GM20000 (cell line): ENCODE measurements around the gene WFIKKN1.

Experiments
- DNase-seq: peaks from one replicate; pipeline ENCODE4 v3.0.0; 2012; ENCODE audit warnings: low spot score
- TF ChIP-seq, protein P1 (sequence below): IDR thresholded peaks from 2 replicates; pipeline ENCODE4 v1.5.1; 2012; ENCODE audit warnings: mild to moderate bottlenecking, control low read depth; ENCODE audit errors: extremely low read depth, missing control alignments

The WFIKKN1 gene

GRCh38 chr16:674968-675883, 44.4 kb downstream of the WFIKKN1 start, which contains the start of gene RHBDL1:
TSS of gene RHBDL1 (plus strand) at chr16:675671. CDS start at chr16:675791, 120 bp downstream.
- TF ChIP-seq, protein P1, sequence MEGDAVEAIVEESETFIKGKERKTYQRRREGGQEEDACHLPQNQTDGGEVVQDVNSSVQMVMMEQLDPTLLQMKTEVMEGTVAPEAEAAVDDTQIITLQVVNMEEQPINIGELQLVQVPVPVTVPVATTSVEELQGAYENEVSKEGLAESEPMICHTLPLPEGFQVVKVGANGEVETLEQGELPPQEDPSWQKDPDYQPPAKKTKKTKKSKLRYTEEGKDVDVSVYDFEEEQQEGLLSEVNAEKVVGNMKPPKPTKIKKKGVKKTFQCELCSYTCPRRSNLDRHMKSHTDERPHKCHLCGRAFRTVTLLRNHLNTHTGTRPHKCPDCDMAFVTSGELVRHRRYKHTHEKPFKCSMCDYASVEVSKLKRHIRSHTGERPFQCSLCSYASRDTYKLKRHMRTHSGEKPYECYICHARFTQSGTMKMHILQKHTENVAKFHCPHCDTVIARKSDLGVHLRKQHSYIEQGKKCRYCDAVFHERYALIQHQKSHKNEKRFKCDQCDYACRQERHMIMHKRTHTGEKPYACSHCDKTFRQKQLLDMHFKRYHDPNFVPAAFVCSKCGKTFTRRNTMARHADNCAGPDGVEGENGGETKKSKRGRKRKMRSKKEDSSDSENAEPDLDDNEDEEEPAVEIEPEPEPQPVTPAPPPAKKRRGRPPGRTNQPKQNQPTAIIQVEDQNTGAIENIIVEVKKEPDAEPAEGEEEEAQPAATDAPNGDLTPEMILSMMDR: no peak
- DNase-seq: no peak

- TF ChIP-seq, protein P1: no peak
- no peak for DNase-seq
Measured at GRCh38 chr16:675884-676564, 45.2 kb downstream of the WFIKKN1 start.

DNA sequence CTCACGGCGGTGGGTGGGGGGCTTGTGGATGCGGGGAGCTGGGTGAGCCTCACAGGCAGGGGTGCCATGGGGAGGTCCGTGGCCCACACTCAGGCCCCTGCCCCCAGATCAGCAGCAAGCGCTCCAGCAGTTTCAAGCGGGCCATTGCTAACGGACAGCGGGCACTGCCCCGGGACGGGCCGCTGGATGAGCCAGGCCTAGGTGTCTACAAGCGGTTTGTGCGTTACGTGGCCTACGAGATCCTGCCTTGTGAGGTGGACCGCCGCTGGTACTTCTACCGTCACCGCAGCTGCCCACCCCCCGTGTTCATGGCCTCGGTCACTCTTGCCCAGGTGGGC, 45.7 kb downstream of the WFIKKN1 start:
- TF ChIP-seq, protein P1: no peak
- DNase-seq: no peak

- DNase-seq: no peak
Measured at GRCh38 chr16:676913-677312, 46.1 kb downstream of the WFIKKN1 start.

GRCh38 chr16:677316-678190, 46.8 kb downstream of the WFIKKN1 start:
- TF ChIP-seq, protein P1: no peak
- no peak for DNase-seq

More at GRCh38 chr16:676913-677312, 46.1 kb downstream of the WFIKKN1 start:
- TF ChIP-seq, protein P1: no peak

DNA sequence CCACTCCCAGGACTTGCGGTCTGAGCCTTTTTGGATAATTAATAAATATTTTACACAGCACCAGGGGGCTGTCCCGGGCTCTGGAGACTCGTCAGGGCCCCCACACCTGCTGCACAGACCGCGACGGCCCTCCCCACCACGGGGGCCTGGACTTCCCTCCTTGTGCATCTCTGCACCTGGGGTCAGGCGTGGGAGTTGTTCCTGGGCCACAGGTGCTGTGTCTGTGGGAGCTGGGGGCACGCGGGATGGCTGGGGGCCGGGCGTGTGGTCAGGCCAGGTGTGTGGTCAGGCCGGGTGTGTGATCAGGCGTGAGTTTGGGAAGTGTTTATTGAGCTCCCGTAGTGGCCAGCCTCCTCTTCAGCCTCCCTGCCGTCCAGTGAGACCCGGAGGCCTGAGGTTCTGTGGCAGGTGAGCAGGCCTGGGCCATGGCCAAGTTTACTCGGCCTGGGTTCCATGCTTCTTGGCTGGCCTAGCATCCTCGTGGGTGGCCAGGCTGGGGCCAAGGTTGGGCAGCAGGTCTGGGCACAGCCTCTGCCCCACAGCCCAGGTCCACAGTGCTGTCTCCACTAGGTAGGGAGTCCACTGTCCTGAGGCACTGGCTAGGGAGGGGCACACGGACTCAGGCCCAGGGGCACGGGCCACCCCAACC, 47.5 kb downstream of the WFIKKN1 start:
- TF ChIP-seq, protein P1: no peak
- no peak for DNase-seq
